Renal pelvis (tissue), 12 donors: ENCODE measurements around the gene SYNGR1. TPM values are rescaled to one million over a fixed set of nuclear protein-coding genes. Genes with fewer than 3 reads are reported as not detected.

ENCODE experiments used
- DNase-seq: peaks from one replicate; pipeline ENCODE4 v3.0.0-alpha.2; 2013
- long read RNA-seq, 16 experiments: transcript quantifications; one replicate each; lab custom pipeline, GENCODE V29; 2026
- polyA plus RNA-seq, 3 donors: library from polyadenylated mRNA; unstranded; fragments of 120-200 nt; gene quantifications; one replicate each; pipeline ENCODE4 v1.2.1, GENCODE V29; 2013; ENCODE audit not compliant: insufficient read length in 3 of 3

SYNGR1 gene
- 10 to 100 TPM; 25.2 to 27.7 (median 27.4) TPM for polyA plus RNA-seq
- long read RNA-seq, donor 1, full-length matches to known transcripts: 21 of 21 reads
- long read RNA-seq, donor 1, partial matches to known transcripts: 0 of 21 reads
- long read RNA-seq, donor 1, other reads (novel, unspliced or antisense): 0 of 21 reads
- long read RNA-seq, donor 2, full-length matches to known transcripts: 20 of 20 reads
- long read RNA-seq, donor 2, partial matches to known transcripts: 0 of 20 reads
- long read RNA-seq, donor 2, other reads (novel, unspliced or antisense): 0 of 20 reads
- long read RNA-seq, donor 3, full-length matches to known transcripts: 14 of 14 reads
- long read RNA-seq, donor 3, partial matches to known transcripts: 0 of 14 reads
- long read RNA-seq, donor 3, other reads (novel, unspliced or antisense): 0 of 14 reads
- long read RNA-seq, donor 4, full-length matches to known transcripts: 15 of 15 reads
- long read RNA-seq, donor 4, partial matches to known transcripts: 0 of 15 reads
- long read RNA-seq, donor 4, other reads (novel, unspliced or antisense): 0 of 15 reads
- long read RNA-seq, donor 5, transcript SYNGR1-202 (4 exons, 1,361 nt): major isoform, 6 of 8 reads
- long read RNA-seq, donor 5, partial matches to known transcripts: 0 of 8 reads
- long read RNA-seq, donor 5, other reads (novel, unspliced or antisense): 0 of 8 reads
- long read RNA-seq, donor 6, full-length matches to known transcripts: 11 of 11 reads
- long read RNA-seq, donor 6, partial matches to known transcripts: 0 of 11 reads
- long read RNA-seq, donor 6, other reads (novel, unspliced or antisense): 0 of 11 reads
- long read RNA-seq, donor 7, full-length matches to known transcripts: 30 of 41 reads
- long read RNA-seq, donor 7, partial matches to known transcripts: 11 of 41 reads
- long read RNA-seq, donor 7, other reads (novel, unspliced or antisense): 0 of 41 reads
- long read RNA-seq, donor 8, full-length matches to known transcripts: 10 of 10 reads
- long read RNA-seq, donor 8, partial matches to known transcripts: 0 of 10 reads
- long read RNA-seq, donor 8, other reads (novel, unspliced or antisense): 0 of 10 reads
- long read RNA-seq, donor 9, full-length matches to known transcripts: 16 of 16 reads
- long read RNA-seq, donor 9, partial matches to known transcripts: 0 of 16 reads
- long read RNA-seq, donor 9, other reads (novel, unspliced or antisense): 0 of 16 reads
- long read RNA-seq, donor 10, full-length matches to known transcripts: 9 of 9 reads
- long read RNA-seq, donor 10, partial matches to known transcripts: 0 of 9 reads
- long read RNA-seq, donor 10, other reads (novel, unspliced or antisense): 0 of 9 reads
- long read RNA-seq, donor 11, full-length matches to known transcripts: 13 of 13 reads
- long read RNA-seq, donor 11, partial matches to known transcripts: 0 of 13 reads
- long read RNA-seq, donor 11, other reads (novel, unspliced or antisense): 0 of 13 reads
- long read RNA-seq, donor 12, full-length matches to known transcripts: 19 of 19 reads
- long read RNA-seq, donor 12, partial matches to known transcripts: 0 of 19 reads
- long read RNA-seq, donor 12, other reads (novel, unspliced or antisense): 0 of 19 reads
- long read RNA-seq, donor 13, full-length matches to known transcripts: 12 of 20 reads
- long read RNA-seq, donor 13, partial matches to known transcripts: 8 of 20 reads
- long read RNA-seq, donor 13, other reads (novel, unspliced or antisense): 0 of 20 reads
- long read RNA-seq, donor 14, full-length matches to known transcripts: 26 of 26 reads
- long read RNA-seq, donor 14, partial matches to known transcripts: 0 of 26 reads
- long read RNA-seq, donor 14, other reads (novel, unspliced or antisense): 0 of 26 reads
- long read RNA-seq, donor 15, full-length matches to known transcripts: 24 of 24 reads
- long read RNA-seq, donor 15, partial matches to known transcripts: 0 of 24 reads
- long read RNA-seq, donor 15, other reads (novel, unspliced or antisense): 0 of 24 reads
- long read RNA-seq, donor 16, full-length matches to known transcripts: 24 of 24 reads
- long read RNA-seq, donor 16, partial matches to known transcripts: 0 of 24 reads
- long read RNA-seq, donor 16, other reads (novel, unspliced or antisense): 0 of 24 reads

GRCh38 chr22:39349967-39350726 lies at the start of gene SYNGR1:
TSS of gene SYNGR1 (plus strand) at chr22:39349991. CDS start at chr22:39350011, 20 bp downstream.
- peak; percentile 17 for DNase-seq

GRCh38 chr22:39300186-39300830 lies 49.5 kb upstream of the SYNGR1 start:
- no peak for DNase-seq

GRCh38 chr22:39301108-39301507 lies 48.7 kb upstream of the SYNGR1 start:
- DNase-seq: no peak

DNA sequence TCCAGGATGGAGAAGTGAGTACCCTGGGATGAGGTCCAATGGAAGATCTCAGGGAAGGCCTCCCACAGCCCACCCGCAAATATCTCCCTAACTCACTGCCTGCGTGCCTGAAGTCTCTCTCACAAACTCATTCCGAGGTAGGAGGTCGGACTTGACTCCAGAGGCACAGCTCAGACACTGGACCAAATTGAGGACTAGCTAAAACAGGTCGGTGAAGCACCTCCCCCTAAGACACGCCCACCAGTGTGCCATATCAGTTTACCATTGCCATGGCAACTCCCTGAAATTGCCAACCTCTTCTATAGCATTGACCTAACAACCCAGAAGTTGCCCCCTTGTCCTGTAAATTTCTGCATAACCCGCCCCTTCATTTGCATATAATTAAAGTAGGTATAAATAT lies 47.9 kb upstream of the SYNGR1 start:
- DNase-seq: no peak

DNA sequence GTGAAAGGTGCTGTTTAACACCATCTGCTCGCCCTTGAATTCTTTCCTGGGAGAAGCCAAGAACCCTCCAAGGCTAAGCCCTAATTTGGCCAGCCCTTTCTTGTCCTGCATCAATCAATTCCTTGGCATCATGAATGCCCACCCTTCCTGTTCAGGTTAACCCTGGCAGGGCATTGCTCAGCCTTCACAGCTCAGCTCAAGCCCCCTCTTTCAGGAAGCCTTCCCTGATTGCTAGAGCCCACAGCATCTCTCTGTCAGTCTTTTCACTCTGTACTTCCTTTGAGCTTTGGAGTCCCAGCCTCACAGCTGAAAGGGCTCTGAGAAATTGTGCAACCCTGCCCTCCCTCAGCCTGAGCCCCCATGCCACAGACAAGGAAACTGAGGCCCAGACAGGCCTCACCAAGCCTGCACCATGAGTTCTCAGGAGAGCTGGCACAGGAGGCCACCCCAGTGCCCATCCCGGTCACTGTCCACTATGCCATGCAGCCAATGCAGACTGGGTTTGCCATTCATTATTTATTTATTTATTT lies 47.3 kb upstream of the SYNGR1 start:
- no peak for DNase-seq

GRCh38 chr22:39303358-39303757 lies 46.4 kb upstream of the SYNGR1 start:
- no peak for DNase-seq

DNA sequence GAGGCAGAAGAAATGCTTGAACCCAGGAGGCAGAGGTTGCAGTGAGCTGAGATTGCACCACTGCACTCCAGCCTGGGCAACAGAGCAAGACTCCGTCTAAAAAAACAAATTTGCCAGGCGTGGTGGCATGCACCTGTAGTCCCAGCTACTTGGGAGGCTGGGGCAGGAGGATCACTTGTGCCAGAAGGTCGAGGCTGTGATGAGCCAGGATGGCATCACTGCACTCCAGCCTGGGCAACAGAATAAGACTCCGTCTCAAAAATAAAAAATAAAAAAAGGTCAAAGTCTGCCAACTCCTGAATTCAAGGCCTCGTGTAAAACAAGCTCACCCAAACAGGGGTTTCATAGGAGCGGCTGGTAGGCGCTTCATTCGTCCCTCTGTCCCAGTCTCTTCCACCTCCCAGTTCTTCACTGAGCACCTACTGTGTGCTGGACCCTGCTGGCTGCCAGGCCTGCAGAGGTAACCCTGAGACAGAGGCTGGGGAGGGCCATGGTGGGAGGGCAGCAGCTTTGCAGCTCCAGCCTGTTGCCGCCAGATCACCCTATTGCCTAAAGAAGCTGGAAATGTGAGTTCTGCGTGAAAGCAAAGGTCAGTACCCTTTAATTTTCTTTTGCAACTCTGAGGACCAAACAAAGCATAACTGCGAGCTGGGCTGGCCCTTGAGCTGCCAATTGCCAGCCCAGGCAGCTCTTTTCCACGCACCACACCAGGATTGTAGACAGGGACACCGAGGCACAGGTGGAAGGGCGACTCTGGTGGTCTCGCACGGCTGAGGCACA lies 45.7 kb upstream of the SYNGR1 start:
- DNase-seq: no peak

DNA sequence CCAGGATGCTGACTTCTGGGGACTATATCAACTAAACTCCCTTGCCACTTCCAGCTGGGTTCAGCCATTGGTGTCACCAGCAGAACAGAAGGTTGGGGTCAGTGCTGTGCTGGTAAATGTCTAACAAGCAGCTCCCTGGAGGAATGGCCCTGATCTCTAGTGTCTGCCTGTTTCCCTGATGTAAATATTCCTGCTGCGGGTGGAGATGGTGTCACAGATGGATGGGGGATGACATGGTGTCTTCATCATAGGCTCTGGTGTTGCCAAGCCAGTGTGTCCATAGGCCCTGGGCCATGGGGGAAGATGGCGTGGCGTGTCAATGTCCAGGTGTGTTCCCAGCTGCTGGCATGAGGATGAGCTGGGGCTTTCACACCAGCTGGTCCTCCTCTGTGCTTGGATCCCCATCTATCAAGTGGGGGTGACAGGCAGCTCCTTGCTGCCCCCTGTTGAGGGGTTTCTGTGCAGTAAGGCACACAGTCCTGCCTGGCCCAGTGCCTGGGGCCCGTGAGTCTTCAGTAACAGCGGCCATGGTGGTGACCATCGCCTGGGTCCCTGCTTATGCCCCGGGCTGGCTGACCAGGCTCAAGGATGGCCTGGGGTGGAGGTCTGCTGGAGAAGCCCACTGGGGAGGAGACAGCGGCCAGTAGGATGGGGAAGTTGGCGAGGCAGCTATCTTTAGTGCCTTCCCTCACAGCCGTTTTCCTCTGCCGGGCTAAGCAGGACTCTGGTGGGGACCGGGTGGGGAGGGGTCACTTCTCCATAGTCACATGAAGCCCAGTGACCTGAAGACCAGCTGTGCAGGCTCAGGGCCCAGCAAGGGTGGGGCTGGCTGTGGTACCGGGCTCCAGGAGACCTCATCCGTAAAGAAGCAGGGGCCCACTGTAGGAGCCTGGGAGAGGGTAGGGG lies 43.1 kb upstream of the SYNGR1 start:
- DNase-seq: no peak

- DNase-seq: no peak
These were observed 41.0 kb upstream of the SYNGR1 start for GRCh38 chr22:39308614-39309363.

- DNase-seq: no peak
These were observed 40.4 kb upstream of the SYNGR1 start for GRCh38 chr22:39309364-39309861.

DNA sequence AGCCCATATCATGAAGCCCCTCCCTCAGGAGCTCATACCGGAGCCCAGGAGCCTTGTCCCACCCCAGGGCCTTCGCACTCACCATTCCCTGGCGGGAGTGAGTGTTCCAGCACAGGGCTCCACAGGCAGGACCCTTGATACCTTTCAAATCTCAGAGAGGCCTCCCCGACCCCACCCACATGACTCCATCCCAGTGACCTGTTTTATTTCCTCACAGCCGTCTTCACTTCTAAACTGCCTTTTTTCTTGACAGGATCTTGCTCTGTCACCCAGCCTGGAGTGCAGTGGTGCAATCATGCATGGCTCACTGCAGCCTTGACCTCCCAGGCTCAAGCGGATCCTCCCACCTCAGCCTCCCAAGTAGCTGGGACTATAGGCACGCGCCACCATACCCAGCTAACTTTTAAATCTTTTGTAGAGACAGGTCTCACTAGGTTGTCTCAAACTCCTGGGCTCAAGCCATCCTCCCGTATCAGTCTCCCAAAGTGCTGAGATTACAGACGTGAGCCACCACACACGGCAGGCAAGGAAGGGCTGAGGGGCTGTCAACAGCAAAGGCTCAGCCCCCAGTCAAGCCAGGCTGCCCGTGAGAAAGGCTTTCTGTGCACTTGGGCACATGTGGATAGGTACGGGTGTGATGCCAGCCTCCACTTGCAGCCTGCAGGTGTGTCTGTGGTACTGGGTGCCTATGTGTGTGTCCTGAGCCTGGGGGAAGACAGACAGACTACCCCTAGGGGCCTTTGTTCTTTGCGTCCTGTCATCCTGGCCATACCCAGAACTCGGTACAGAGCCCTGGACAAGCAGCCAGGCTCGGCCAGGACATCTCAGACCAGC lies 39.7 kb upstream of the SYNGR1 start:
- DNase-seq: no peak

- DNase-seq: no peak
These were observed 38.0 kb upstream of the SYNGR1 start for GRCh38 chr22:39311592-39312400.

DNA sequence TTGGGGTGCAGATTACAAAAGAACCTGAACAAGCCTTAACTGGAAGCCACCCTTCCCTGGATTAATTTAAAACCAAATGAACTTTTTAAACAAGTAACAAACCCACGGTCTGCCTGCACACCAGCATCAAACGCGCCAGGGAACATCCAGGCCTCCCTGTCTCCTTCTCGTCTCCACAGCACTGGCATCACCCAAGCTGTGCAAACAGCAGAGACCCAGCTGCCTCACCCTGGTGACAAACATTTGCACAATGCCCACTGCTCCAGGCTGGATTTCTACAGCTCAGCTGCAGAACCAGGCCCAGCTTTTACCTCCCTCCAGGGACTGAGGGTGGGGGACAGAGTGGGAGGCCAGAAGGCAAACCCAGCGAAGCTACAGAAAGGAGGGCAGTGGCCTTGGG lies 37.4 kb upstream of the SYNGR1 start:
- no peak for DNase-seq
